HepG2 (cell line): ENCODE results near the gene ERBB4.

Source experiments
- GABPA ChIP-seq, 2 experiments: IDR thresholded peaks; 2 replicates each; pipeline ENCODE4 v1.6.1; 2011 to 2016; ENCODE audit warnings: low read depth in 2 of 2, low read length in 1 of 2, missing biosample characterization in 1 of 2, missing genetic modification characterization in 1 of 2
- SMC3 ChIP-seq: IDR thresholded peaks from 2 replicates; pipeline ENCODE4 v1.6.1; 2011; ENCODE audit warnings: low read length, improper control_type of control experiment

GRCh38 chr2:211457325-211457724 lies 1081.3 kb downstream of the ERBB4 start:
- TF ChIP-seq SMC3: no peak
- no peak for TF ChIP-seq GABPA (IDR thresholded peaks at IDR 0.05; ENCODE audit: low read depth, low read length)
- no peak for TF ChIP-seq GABPA (CRISPR knock-in tag; IDR thresholded peaks at IDR 0.05; ENCODE audit: low read depth)
